HG03520 (cell line): Measurements from ENCODE around the gene TOP3A.
"Not testable (repeated sequence)": the region's sequence is repeated elsewhere in the genome, so short reads cannot be mapped to it uniquely, and the experiment has no call there.

Experiments
- ATAC-seq: cut with Tn5 transposase; IDR thresholded peaks from one replicate; pipeline ENCODE4 v1.9.1; 2021; ENCODE audit warnings: mild to moderate bottlenecking, moderate library complexity; ENCODE audit not compliant: unreplicated experiment

Gene TOP3A

GRCh38 chr17:18323507-18324139 lies 8.8 kb upstream of the TOP3A start:
- no peak for ATAC-seq

GRCh38 chr17:18323007-18323406 lies 8.2 kb upstream of the TOP3A start:
- ATAC-seq = no peak

- ATAC-seq = no peak
Measured at GRCh38 chr17:18322522-18322921, 7.7 kb upstream of the TOP3A start.

- no peak for ATAC-seq
Measured at GRCh38 chr17:18321309-18321708, 6.5 kb upstream of the TOP3A start.

- no peak for ATAC-seq
Measured at GRCh38 chr17:18320301-18320700, 5.5 kb upstream of the TOP3A start.

GRCh38 chr17:18319604-18320256 lies 4.9 kb upstream of the TOP3A start:
- no peak for ATAC-seq

GRCh38 chr17:18318771-18319450 lies 4.1 kb upstream of the TOP3A start:
- no peak for ATAC-seq

- no peak for ATAC-seq
Measured at GRCh38 chr17:18318117-18318516, 3.3 kb upstream of the TOP3A start.

GRCh38 chr17:18315961-18316360 lies 1.2 kb upstream of the TOP3A start:
- ATAC-seq = no peak

- no peak for ATAC-seq
Measured at GRCh38 chr17:18315562-18315922, 748 bp upstream of the TOP3A start.

- no peak for ATAC-seq
Measured at GRCh38 chr17:18314059-18314730, 599 bp downstream of the TOP3A start.

GRCh38 chr17:18309202-18309601 lies 5.6 kb downstream of the TOP3A start:
- ATAC-seq = no peak

GRCh38 chr17:18303206-18303605 lies 11.6 kb downstream of the TOP3A start:
- not testable (repeated sequence) for ATAC-seq

GRCh38 chr17:18300725-18301480 lies 13.9 kb downstream of the TOP3A start:
- ATAC-seq = no peak

GRCh38 chr17:18298061-18298460 lies 16.7 kb downstream of the TOP3A start:
- ATAC-seq = not testable (repeated sequence)

- no peak for ATAC-seq
Measured at GRCh38 chr17:18291718-18292540, 22.9 kb downstream of the TOP3A start.

GRCh38 chr17:18285296-18285695 lies 29.5 kb downstream of the TOP3A start:
- ATAC-seq = no peak

GRCh38 chr17:18281788-18282187 lies 33.0 kb downstream of the TOP3A start:
- ATAC-seq = no peak

- no peak for ATAC-seq
Measured at GRCh38 chr17:18280766-18281371, 33.9 kb downstream of the TOP3A start.

GRCh38 chr17:18280249-18280648 lies 34.5 kb downstream of the TOP3A start:
- ATAC-seq = no peak
